ENCODE data around the gene SEMA5A. TPM values are rescaled to one million over a fixed set of nuclear protein-coding genes. Genes with fewer than 3 reads are reported as not detected.

The SEMA5A gene
- total RNA-seq, 2 donors from 2014 or later: 3.4 to 40.2 TPM

DNA sequence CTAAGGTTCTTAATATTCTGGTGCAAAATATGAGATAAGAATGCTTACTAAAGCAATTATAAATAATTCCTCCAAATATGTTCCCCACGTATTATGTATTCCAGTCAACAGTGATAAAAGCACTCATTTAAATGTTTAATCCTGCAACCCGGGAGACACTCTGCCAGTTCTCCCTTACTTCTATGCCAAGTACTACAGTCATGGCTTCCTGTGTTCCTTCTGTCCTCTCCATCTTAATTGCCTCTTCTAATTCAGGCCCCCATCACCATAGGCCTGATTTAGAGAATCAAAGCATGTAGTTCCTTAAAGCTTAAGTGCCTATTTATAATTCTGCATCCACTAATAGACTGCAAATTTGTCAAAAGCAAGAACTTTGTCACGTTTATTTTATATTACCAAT is 474.8 kb downstream of the SEMA5A start:
- WGBS, 2 donors: 67 to 74% methylated on average over 3 of the region's 3 CpGs
- intact Hi-C loops (cut with DNase I): no loop called here

DNA sequence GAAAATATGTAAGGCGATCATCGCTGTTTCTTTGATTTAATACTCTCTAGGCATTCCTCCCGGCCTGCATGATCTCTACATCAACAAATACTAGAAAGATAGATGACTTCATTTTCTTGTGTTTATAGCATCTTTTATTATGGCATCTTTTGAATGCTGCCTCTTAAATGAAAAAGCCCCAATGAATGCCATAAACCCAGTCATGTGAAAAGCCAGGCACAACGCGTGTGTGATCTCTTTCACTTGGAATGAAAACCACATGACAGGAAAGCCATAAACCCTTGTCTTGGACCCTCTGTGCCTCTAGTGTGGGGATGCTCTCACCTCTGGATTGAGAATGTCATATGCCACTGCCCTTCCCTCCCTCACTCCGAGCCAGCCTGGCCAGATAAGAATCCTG is 476.2 kb downstream of the SEMA5A start:
- Histone ChIP-seq H3K4me3 (no peak overlapping the region), H3K36me3 (replicated peaks in 1 of 2; ENCODE audit: insufficient read depth in 1 of 2, low read depth in 2 of 2) (no peaks in the 10 kb centered on the region), H3K9me3 (no peaks in the 10 kb centered on the region), H3K27me3 (no peaks in the 10 kb centered on the region), H3K27ac (no peak overlapping the region), H3K4me1 (no peaks in the 10 kb centered on the region)
- ATAC-seq: no peak
- TF ChIP-seq, protein P1, sequence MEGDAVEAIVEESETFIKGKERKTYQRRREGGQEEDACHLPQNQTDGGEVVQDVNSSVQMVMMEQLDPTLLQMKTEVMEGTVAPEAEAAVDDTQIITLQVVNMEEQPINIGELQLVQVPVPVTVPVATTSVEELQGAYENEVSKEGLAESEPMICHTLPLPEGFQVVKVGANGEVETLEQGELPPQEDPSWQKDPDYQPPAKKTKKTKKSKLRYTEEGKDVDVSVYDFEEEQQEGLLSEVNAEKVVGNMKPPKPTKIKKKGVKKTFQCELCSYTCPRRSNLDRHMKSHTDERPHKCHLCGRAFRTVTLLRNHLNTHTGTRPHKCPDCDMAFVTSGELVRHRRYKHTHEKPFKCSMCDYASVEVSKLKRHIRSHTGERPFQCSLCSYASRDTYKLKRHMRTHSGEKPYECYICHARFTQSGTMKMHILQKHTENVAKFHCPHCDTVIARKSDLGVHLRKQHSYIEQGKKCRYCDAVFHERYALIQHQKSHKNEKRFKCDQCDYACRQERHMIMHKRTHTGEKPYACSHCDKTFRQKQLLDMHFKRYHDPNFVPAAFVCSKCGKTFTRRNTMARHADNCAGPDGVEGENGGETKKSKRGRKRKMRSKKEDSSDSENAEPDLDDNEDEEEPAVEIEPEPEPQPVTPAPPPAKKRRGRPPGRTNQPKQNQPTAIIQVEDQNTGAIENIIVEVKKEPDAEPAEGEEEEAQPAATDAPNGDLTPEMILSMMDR (IDR thresholded peaks at IDR 0.05): no peak
- TF ChIP-seq POLR2A (IDR thresholded peaks at IDR 0.05): no peak
- DNase-seq: no peak
- intact Hi-C loops (cut with DNase I): no loop called here
- WGBS, 2 donors: 87 to 95% methylated on average over 6 of the region's 6 CpGs

More for the DNA sequence above, 474.8 kb downstream of the SEMA5A start:
- no peak for DNase-seq
- H3K27ac ChIP-seq: no peak overlapping the region
- H3K9me3 ChIP-seq: no peaks in the 10 kb centered on the region
- H3K36me3 ChIP-seq (replicated peaks in 1 of 2; ENCODE audit: insufficient read depth in 1 of 2, low read depth in 2 of 2): no peaks in the 10 kb centered on the region
- no peak overlapping the region for H3K4me3 ChIP-seq
- H3K4me1 ChIP-seq: no peaks in the 10 kb centered on the region
- TF ChIP-seq, protein P1 (IDR thresholded peaks at IDR 0.05): no peak
- no peak for TF ChIP-seq POLR2A (IDR thresholded peaks at IDR 0.05)
- H3K27me3 ChIP-seq: no peaks in the 10 kb centered on the region
- no peak for ATAC-seq

DNA sequence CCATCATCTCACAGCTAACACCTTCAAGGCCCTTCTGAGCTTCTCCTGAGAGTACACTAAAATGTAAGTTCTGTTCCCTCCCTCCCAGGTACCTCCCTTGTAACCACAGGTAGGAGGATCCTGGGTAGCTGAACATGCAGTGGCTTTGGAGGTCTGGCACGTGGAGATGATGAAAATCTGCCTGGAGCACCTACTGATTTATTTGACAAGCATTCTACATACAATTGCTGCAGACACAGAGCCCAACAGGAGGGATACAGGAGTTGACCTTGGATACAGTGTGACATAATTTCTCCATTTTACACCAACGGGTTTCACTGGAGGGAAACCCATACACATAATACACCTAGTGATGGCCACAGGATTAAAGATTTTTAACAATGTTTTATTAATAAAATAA is 478.7 kb downstream of the SEMA5A start:
- Histone ChIP-seq H3K27me3 (no peaks in the 10 kb centered on the region), H3K27ac (no peak overlapping the region), H3K4me1 (no peaks in the 10 kb centered on the region), H3K36me3 (replicated peaks in 1 of 2; ENCODE audit: insufficient read depth in 1 of 2, low read depth in 2 of 2) (no peaks in the 10 kb centered on the region), H3K9me3 (no peaks in the 10 kb centered on the region), H3K4me3 (no peak overlapping the region)
- TF ChIP-seq, protein P1 (IDR thresholded peaks at IDR 0.05): no peak
- no peak for TF ChIP-seq POLR2A (IDR thresholded peaks at IDR 0.05)
- intact Hi-C loops (cut with DNase I): no loop called here
- 64 to 75% methylated on average over 2 of the region's 2 CpGs for WGBS, 2 donors
- DNase-seq (no peak), ATAC-seq (no peak)

DNA sequence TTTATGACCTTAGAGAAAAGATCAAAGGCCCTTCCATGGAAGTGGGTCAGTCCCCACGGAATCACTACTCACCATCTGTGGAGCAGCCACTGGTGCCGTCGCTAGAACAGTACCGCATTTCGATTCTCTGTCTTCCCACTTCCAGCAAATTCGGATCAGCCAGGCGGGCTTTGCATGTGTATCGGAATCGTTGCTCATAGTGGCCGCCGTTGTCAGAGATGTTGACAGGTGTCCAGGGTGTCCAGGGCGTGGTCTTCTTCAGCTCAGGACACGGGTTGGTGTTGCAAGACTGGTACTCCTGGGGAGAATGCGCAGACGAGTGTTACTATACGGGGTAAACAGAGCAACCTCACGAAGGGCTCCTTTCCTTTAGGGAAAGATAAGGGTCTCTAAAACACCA is 479.5 kb downstream of the SEMA5A start:
- TF ChIP-seq, protein P1 (IDR thresholded peaks at IDR 0.05): no peak
- no peak for TF ChIP-seq POLR2A (IDR thresholded peaks at IDR 0.05)

DNA sequence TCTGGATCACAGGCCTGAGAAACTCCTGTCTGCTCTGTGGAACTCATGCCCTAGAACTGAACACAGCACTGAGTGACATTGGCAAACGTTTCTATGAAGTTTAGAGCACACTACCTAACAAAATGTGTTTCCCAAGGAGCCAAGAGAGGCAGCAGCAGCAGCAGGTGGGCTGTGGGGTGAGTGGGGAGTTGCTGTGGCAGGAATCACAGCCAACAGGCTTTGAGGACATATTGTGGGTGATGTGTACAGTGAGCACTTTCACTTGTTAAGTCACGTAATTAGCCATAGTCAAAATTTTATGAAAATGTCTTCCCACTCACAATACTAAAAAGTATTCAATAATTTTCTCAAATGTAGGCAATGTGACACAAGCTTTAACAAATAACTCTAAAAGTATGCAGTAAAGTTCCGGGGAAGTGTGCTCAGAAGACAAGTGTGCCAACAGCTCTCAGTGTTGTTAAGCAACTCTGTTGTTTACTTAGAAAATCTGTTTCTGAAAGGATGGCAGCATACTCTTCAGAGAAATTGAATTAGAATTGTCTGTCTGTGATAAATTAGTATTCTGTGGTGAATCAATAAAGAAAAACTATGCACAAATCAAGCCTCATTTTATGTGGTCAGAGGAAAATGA is 482.1 kb downstream of the SEMA5A start:
- Histone ChIP-seq H3K4me1 (no peaks in the 10 kb centered on the region), H3K4me3 (no peak overlapping the region), H3K27ac (no peak overlapping the region), H3K36me3 (replicated peaks in 1 of 2; ENCODE audit: insufficient read depth in 1 of 2, low read depth in 2 of 2) (no peaks in the 10 kb centered on the region), H3K9me3 (no peaks in the 10 kb centered on the region), H3K27me3 (no peaks in the 10 kb centered on the region)
- ATAC-seq (no peak), DNase-seq (no peak)
- WGBS, 2 donors: 64 to 68% methylated on average over 3 of the region's 3 CpGs
- intact Hi-C loops (cut with DNase I): no loop called here
- no peak for TF ChIP-seq POLR2A (IDR thresholded peaks at IDR 0.05)
- TF ChIP-seq, protein P1 (IDR thresholded peaks at IDR 0.05): no peak

More for the DNA sequence above, 479.5 kb downstream of the SEMA5A start:
- 89 to 94% methylated on average over 17 of the region's 17 CpGs for whole genome bisulfite sequencing, 2 donors
- no peak for DNase-seq
- intact Hi-C loops (cut with DNase I): no loop called here
- ATAC-seq: no peak
- Histone ChIP-seq H3K27me3 (no peaks in the 10 kb centered on the region), H3K4me1 (no peaks in the 10 kb centered on the region), H3K27ac (no peak overlapping the region), H3K9me3 (no peaks in the 10 kb centered on the region), H3K36me3 (replicated peaks in 1 of 2; ENCODE audit: insufficient read depth in 1 of 2, low read depth in 2 of 2) (no peaks in the 10 kb centered on the region), H3K4me3 (no peak overlapping the region)
